GM10248 (cell line): Measurements from ENCODE around the gene HMGN5.

Experiments used
- CTCF ChIA-PET: fragments of 300-600 bp; sonication (Branson Sonifier 250); formaldehyde crosslinking; extraction: SDS; loops from one replicate; lab custom pipeline; 2021; ENCODE audit warnings: antibody characterized with exemption; lab: Yijun Ruan, JAX
- POLR2A ChIA-PET: fragments of 350-650 bp; sonication (Branson Sonifier 250); formaldehyde crosslinking; extraction: SDS; loops from one replicate; lab custom pipeline; 2020; ENCODE audit warnings: antibody characterized with exemption; lab: Yijun Ruan, JAX
- DNase-seq: peaks from one replicate; pipeline ENCODE4 v3.0.0; 2012; ENCODE audit errors: extremely low spot score
- CTCF ChIP-seq: IDR thresholded peaks from 2 replicates; pipeline ENCODE4 v1.5.1; 2012; ENCODE audit warnings: mild to moderate bottlenecking, low read depth; ENCODE audit errors: extremely low read depth, missing control alignments, control extremely low read depth

HMGN5 gene

GRCh38 chrX:81110286-81110685 lies 91.4 kb downstream of the HMGN5 start:
- POLR2A ChIA-PET = no interaction called here

GRCh38 chrX:81082649-81083048 lies 119.1 kb downstream of the HMGN5 start:
- DNase-seq = no peak
- no peak for TF ChIP-seq CTCF
- POLR2A ChIA-PET = no interaction called here
- CTCF ChIA-PET = interaction anchor here (0.8 kb wide), 1 partner anchor 38 kb away, joined by 3 read pairs; no protein-coding TSS in a partner anchor

More at GRCh38 chrX:81110286-81110685, 91.4 kb downstream of the HMGN5 start:
- CTCF ChIA-PET = no interaction called here
- DNase-seq = no peak
- no peak for TF ChIP-seq CTCF
